ENCODE results near the gene PWWP2A. TPM values are rescaled to one million over a fixed set of nuclear protein-coding genes. Genes with fewer than 3 reads are reported as not detected.
A peak's percentile ranks its signal among the peaks of the same experiment; 100 is the strongest.

Gene PWWP2A
- total RNA-seq, 1 donor from 2014 or later: 20.8 TPM

DNA sequence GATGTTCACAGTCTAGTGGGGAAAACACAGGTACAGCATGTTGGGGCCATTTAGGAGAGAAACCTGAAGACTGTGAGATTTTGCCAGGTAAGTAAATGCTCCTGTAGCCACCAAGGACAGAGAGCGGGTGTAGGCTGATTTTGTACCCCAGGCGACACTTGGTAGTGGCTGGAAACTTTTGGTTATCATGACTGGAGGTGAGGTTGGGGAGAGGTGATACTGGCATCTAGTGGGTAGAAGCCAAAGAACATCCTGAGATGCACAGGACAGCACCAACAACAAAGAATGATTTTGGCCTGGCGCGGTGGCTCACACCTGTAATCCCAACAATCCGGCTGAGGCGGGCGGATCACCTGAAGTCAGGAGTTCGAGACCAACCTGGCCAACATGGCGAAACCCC lies 38.8 kb upstream of the PWWP2A start:
- H3K27ac Mint-ChIP-seq (ENCODE audit: unreplicated experiment): no peak overlapping the region
- H3K27me3 Mint-ChIP-seq (ENCODE audit: low read depth): no peaks in the 10 kb centered on the region
- no peaks in the 10 kb centered on the region for H3K9me3 Mint-ChIP-seq (ENCODE audit: low read depth)
- TF ChIP-seq, protein P1, sequence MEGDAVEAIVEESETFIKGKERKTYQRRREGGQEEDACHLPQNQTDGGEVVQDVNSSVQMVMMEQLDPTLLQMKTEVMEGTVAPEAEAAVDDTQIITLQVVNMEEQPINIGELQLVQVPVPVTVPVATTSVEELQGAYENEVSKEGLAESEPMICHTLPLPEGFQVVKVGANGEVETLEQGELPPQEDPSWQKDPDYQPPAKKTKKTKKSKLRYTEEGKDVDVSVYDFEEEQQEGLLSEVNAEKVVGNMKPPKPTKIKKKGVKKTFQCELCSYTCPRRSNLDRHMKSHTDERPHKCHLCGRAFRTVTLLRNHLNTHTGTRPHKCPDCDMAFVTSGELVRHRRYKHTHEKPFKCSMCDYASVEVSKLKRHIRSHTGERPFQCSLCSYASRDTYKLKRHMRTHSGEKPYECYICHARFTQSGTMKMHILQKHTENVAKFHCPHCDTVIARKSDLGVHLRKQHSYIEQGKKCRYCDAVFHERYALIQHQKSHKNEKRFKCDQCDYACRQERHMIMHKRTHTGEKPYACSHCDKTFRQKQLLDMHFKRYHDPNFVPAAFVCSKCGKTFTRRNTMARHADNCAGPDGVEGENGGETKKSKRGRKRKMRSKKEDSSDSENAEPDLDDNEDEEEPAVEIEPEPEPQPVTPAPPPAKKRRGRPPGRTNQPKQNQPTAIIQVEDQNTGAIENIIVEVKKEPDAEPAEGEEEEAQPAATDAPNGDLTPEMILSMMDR (IDR thresholded peaks at IDR 0.05): peak; percentile 27
- H3K4me1 Mint-ChIP-seq (ENCODE audit: low read depth): peaks cover 13% of the 10 kb centered on the region
- H3K4me3 Mint-ChIP-seq (ENCODE audit: unreplicated experiment): no peak overlapping the region
- DNase-seq (ENCODE audit: low spot score): no peak
- H3K36me3 Mint-ChIP-seq (ENCODE audit: low read depth): no peaks in the 10 kb centered on the region

DNA sequence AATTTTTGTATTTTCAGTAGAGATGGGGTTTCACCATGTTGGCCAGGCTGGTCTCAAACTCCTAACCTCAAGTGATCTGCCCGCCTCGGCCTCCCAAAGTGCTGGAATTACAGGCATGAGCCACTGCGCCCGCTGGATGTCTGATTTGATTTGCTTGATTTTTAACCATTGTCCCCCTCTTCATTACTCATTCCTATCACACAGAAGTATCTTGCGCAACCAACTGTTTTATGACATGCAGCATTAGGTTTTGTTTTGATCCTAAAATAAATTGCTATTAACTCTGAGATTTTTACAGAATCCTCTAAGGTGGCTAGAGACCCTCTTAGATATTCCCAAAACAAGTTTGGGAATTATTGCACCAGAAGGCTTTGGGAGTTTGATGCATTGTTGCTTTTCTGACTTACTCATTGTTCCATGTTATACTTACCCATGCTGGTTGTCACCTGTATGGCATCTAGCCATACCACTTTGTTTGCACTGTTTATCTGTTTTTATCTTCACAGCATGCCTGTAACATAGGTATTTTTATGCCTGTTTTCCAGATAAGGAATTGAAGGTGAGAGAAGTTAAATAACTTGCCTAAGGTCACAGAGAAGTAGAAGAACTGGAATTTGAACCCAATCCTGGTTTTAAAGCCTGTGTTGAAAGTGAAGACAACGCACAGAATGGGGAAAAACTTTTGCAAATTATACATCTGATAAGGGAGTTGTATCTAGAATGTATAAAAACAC lies 35.9 kb upstream of the PWWP2A start:
- DNase-seq (ENCODE audit: low spot score): no peak
- no peaks in the 10 kb centered on the region for H3K27me3 Mint-ChIP-seq (ENCODE audit: low read depth)
- H3K4me1 Mint-ChIP-seq (ENCODE audit: low read depth): peaks cover 4% of the 10 kb centered on the region
- no peaks in the 10 kb centered on the region for H3K36me3 Mint-ChIP-seq (ENCODE audit: low read depth)
- TF ChIP-seq, protein P1 (IDR thresholded peaks at IDR 0.05): no peak
- no peak overlapping the region for H3K27ac Mint-ChIP-seq (ENCODE audit: unreplicated experiment)
- H3K9me3 Mint-ChIP-seq (ENCODE audit: low read depth): no peaks in the 10 kb centered on the region
- no peak overlapping the region for H3K4me3 Mint-ChIP-seq (ENCODE audit: unreplicated experiment)

DNA sequence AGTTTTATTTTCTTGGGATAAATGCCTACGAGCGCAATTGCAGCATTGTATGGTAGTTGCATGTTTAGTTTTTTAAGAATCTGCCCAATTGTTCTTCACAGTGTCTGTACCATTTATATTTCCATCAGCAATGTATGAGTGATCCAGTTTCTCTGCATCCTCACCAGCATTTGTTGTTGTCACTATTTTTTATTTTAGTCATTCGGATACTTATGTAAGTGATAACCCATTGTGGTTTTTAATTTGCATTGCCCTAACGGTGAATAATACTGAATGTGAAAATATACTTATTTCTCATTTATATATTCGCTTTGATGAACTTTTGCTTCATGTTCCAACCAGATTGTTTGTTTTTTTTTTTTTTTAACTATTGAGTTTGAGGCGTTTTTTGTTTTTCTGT lies 33.7 kb upstream of the PWWP2A start:
- Mint-ChIP-seq H3K36me3 (ENCODE audit: low read depth) (no peaks in the 10 kb centered on the region), H3K27ac (ENCODE audit: unreplicated experiment) (no peak overlapping the region), H3K27me3 (ENCODE audit: low read depth) (no peaks in the 10 kb centered on the region), H3K4me1 (ENCODE audit: low read depth) (no peaks in the 10 kb centered on the region), H3K4me3 (ENCODE audit: unreplicated experiment) (no peak overlapping the region), H3K9me3 (ENCODE audit: low read depth) (no peaks in the 10 kb centered on the region)
- TF ChIP-seq, protein P1 (IDR thresholded peaks at IDR 0.05): no peak
- no peak for DNase-seq (ENCODE audit: low spot score)

DNA sequence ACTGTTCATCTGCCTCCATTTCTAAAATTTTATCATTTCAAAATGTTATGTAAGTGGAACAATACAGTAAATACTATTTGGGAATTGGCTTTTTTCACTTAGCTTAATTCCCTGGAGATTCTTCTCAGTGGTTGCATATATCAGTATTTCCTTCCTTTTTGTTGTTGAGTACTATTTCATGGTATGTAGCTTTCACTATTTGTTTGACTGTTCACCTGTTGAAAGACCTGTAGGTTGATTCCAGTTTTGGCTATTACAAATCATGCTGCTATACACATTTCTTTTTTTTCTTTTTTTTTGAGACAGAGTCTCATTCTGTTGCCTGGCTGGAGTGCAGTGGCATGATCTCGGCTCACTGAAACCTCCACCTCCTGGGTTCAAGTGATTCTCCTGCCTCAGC lies 33.0 kb upstream of the PWWP2A start:
- no peaks in the 10 kb centered on the region for H3K9me3 Mint-ChIP-seq (ENCODE audit: low read depth)
- DNase-seq (ENCODE audit: low spot score): no peak
- H3K27ac Mint-ChIP-seq (ENCODE audit: unreplicated experiment): no peak overlapping the region
- no peaks in the 10 kb centered on the region for H3K27me3 Mint-ChIP-seq (ENCODE audit: low read depth)
- no peak overlapping the region for H3K4me3 Mint-ChIP-seq (ENCODE audit: unreplicated experiment)
- no peaks in the 10 kb centered on the region for H3K4me1 Mint-ChIP-seq (ENCODE audit: low read depth)
- no peaks in the 10 kb centered on the region for H3K36me3 Mint-ChIP-seq (ENCODE audit: low read depth)
- TF ChIP-seq, protein P1 (IDR thresholded peaks at IDR 0.05): no peak

DNA sequence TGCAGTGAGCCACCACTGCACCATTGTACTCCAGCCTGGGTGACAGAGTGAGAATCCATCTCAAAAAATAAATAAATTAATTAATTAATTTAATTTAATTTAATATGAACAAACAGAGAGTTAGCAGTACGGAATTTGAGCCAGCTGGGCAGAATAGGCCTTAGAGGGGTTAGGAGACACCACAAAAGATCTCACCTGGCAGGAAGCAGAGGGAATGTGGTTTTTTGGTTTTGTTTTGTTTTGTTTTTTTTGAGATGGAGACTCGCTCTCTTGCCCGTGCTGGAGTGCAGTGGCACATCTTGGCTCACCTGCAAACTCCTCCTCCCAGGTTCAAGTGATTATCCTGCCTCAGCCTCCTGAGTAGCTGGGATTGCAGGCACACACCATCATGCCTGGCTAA lies 31.8 kb upstream of the PWWP2A start:
- Mint-ChIP-seq H3K4me3 (ENCODE audit: unreplicated experiment) (no peak overlapping the region), H3K9me3 (ENCODE audit: low read depth) (no peaks in the 10 kb centered on the region), H3K36me3 (ENCODE audit: low read depth) (no peaks in the 10 kb centered on the region), H3K27ac (ENCODE audit: unreplicated experiment) (no peak overlapping the region), H3K4me1 (ENCODE audit: low read depth) (no peaks in the 10 kb centered on the region), H3K27me3 (ENCODE audit: low read depth) (no peaks in the 10 kb centered on the region)
- no peak for DNase-seq (ENCODE audit: low spot score)
- TF ChIP-seq, protein P1 (IDR thresholded peaks at IDR 0.05): no peak

Measured in chondrocyte (in vitro differentiated cells).